OCI-M2 (cell line): ENCODE measurements around the gene FBXL17.

Experiments
- DNase-seq: peaks from one replicate; lab custom pipeline; 2025; ENCODE audit not compliant: unreplicated experiment; lab: John Stamatoyannopoulos, UW

Gene FBXL17

GRCh38 chr5:107959573-107960279 is 422.2 kb downstream of the FBXL17 start:
- no peak for DNase-seq

- no peak for DNase-seq
These were observed 423.0 kb downstream of the FBXL17 start for GRCh38 chr5:107958861-107959260.

GRCh38 chr5:107958432-107958831 is 423.5 kb downstream of the FBXL17 start:
- DNase-seq = no peak

- no peak for DNase-seq
These were observed 424.8 kb downstream of the FBXL17 start for GRCh38 chr5:107957051-107957450.

GRCh38 chr5:107955321-107955720 is 426.6 kb downstream of the FBXL17 start:
- DNase-seq = no peak

GRCh38 chr5:107954254-107954653 is 427.6 kb downstream of the FBXL17 start:
- no peak for DNase-seq

GRCh38 chr5:107952450-107952849 is 429.4 kb downstream of the FBXL17 start:
- DNase-seq = no peak

GRCh38 chr5:107951309-107951708 is 430.6 kb downstream of the FBXL17 start:
- no peak for DNase-seq

GRCh38 chr5:107950776-107951175 is 431.1 kb downstream of the FBXL17 start:
- no peak for DNase-seq

GRCh38 chr5:107949688-107950341 is 432.1 kb downstream of the FBXL17 start:
- DNase-seq = no peak

GRCh38 chr5:107948377-107948776 is 433.5 kb downstream of the FBXL17 start:
- no peak for DNase-seq

- DNase-seq = no peak
These were observed 436.8 kb downstream of the FBXL17 start for GRCh38 chr5:107945061-107945460.

GRCh38 chr5:107943923-107944322 is 438.0 kb downstream of the FBXL17 start:
- DNase-seq = no peak

GRCh38 chr5:107941036-107941435 is 440.9 kb downstream of the FBXL17 start:
- no peak for DNase-seq

GRCh38 chr5:107937651-107938355 is 444.1 kb downstream of the FBXL17 start:
- no peak for DNase-seq

GRCh38 chr5:107937204-107937603 is 444.7 kb downstream of the FBXL17 start:
- DNase-seq = no peak

- no peak for DNase-seq
These were observed 445.4 kb downstream of the FBXL17 start for GRCh38 chr5:107936515-107936914.

GRCh38 chr5:107935645-107936044 is 446.3 kb downstream of the FBXL17 start:
- DNase-seq = no peak

GRCh38 chr5:107933326-107933725 is 448.6 kb downstream of the FBXL17 start:
- DNase-seq = no peak

- DNase-seq = no peak
These were observed 451.0 kb downstream of the FBXL17 start for GRCh38 chr5:107930891-107931290.

- DNase-seq = no peak
These were observed 451.8 kb downstream of the FBXL17 start for GRCh38 chr5:107930092-107930491.

GRCh38 chr5:107929080-107929479 is 452.8 kb downstream of the FBXL17 start:
- no peak for DNase-seq
